ENCODE results near the gene VAMP5.

DNA sequence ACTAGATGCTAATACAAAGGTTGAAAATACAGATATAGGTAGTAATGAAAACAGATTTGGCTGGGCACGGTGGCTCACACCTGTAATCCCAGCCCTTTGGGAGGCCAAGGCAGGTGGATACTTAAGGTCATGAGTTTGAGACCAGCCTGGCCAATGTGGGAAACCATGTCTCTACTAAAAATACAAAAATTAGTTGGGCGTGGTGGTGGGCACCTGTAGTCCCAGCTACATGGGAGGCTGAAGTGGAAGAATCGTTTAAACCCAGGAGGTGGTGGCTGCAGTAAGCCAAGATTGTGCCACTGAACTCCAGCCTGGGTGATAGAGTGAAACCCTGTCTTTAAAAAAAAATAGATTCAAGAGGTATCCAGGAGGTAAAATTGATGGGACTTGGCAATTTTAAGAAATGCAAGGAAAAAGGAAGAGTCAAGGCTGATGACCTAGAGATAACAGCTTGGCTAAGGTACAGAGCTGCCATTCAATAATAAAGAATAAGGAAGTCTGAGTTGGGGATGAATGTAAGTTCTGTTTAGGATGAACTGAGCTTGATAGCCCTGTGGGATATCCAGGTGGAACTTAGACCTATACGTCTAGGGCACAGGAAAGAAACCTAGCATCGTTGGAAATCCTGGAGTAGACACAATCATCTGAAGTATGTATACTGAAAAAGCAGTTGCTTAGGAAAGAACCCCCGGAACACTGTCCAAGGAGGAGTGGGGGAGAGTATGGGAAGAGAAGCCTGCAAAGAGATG, 36.2 kb upstream of the VAMP5 start:
- no peak for TF ChIP-seq NFRKB (IDR thresholded peaks at IDR 0.05)
- no peak for TF ChIP-seq TARDBP (IDR thresholded peaks at IDR 0.05)
- TF ChIP-seq SUZ12 (IDR thresholded peaks at IDR 0.05) = no peak
- TF ChIP-seq FOXM1 (IDR thresholded peaks at IDR 0.05; ENCODE audit: borderline replicate concordance) = no peak
- TF ChIP-seq SP1 (IDR thresholded peaks at IDR 0.05) = no peak
- TF ChIP-seq FOXA1 (IDR thresholded peaks at IDR 0.05) = no peak
- TF ChIP-seq, protein P1, sequence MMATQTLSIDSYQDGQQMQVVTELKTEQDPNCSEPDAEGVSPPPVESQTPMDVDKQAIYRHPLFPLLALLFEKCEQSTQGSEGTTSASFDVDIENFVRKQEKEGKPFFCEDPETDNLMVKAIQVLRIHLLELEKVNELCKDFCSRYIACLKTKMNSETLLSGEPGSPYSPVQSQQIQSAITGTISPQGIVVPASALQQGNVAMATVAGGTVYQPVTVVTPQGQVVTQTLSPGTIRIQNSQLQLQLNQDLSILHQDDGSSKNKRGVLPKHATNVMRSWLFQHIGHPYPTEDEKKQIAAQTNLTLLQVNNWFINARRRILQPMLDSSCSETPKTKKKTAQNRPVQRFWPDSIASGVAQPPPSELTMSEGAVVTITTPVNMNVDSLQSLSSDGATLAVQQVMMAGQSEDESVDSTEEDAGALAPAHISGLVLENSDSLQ (IDR thresholded peaks at IDR 0.05) = no peak
- TF ChIP-seq FOXK2 (IDR thresholded peaks at IDR 0.05) = no peak

Data from HEK293T (cell line).